ENCODE measurements around the gene SCRN3. TPM values are rescaled to one million over a fixed set of nuclear protein-coding genes. Genes with fewer than 3 reads are reported as not detected.

Gene SCRN3
- total RNA-seq, 3 donors from 2014 or later: 21.9 to 24.9 (median 22.7) TPM

- Histone ChIP-seq H3K36me3 (ENCODE audit: low read depth) (no peaks in the 10 kb centered on the region), H3K9me3 (no peaks in the 10 kb centered on the region), H3K4me1 (ENCODE audit: low read depth) (no peaks in the 10 kb centered on the region), H3K4me3 (no peak overlapping the region)
- DNase-seq: no peak
- intact Hi-C loops (cut with DNase I, micrococcal nuclease): loop anchor here in 1 of 2 donors (5.0 kb wide), 1 partner anchor 222 kb away; no protein-coding TSS in a partner anchor
- no peak for TF ChIP-seq CTCF (IDR thresholded peaks at IDR 0.05)
- ATAC-seq: no peak
Measured at GRCh38 chr2:174465327-174465726, 69.8 kb downstream of the SCRN3 start.

GRCh38 chr2:174473796-174474195, 78.3 kb downstream of the SCRN3 start:
- no peaks in the 10 kb centered on the region for H3K36me3 ChIP-seq (ENCODE audit: low read depth)
- no peak for TF ChIP-seq CTCF (IDR thresholded peaks at IDR 0.05)
- ATAC-seq (no peak), DNase-seq (no peak)
- H3K9me3 ChIP-seq: no peaks in the 10 kb centered on the region
- H3K4me1 ChIP-seq (ENCODE audit: low read depth): no peaks in the 10 kb centered on the region
- H3K4me3 ChIP-seq: no peak overlapping the region
- intact Hi-C loops (cut with DNase I, micrococcal nuclease): no loop called here

GRCh38 chr2:174477759-174478158, 82.2 kb downstream of the SCRN3 start:
- no peaks in the 10 kb centered on the region for H3K9me3 ChIP-seq
- H3K4me3 ChIP-seq: no peak overlapping the region
- no peaks in the 10 kb centered on the region for H3K4me1 ChIP-seq (ENCODE audit: low read depth)
- H3K36me3 ChIP-seq (ENCODE audit: low read depth): no peaks in the 10 kb centered on the region
- no peak for ATAC-seq
- no peak for DNase-seq
- TF ChIP-seq CTCF (IDR thresholded peaks at IDR 0.05): no peak
- intact Hi-C loops (cut with DNase I, micrococcal nuclease): no loop called here

Other genes starting within 250 kb of the SCRN3 start
- gene OLA1, start 147.2 kb upstream of the SCRN3 start, total RNA-seq: 10 to 100 TPM; 55.3 to 65.8 (median 58.4) TPM
- not detected for gene SP9, start 60.8 kb upstream of the SCRN3 start, total RNA-seq
- 10 to 100 TPM in 1 of 3 donors, 1 to 10 TPM in 2; 4.7 to 15.6 (median 6.8) TPM for gene GPR155, start 91.3 kb downstream of the SCRN3 start, total RNA-seq
- 10 to 100 TPM; 15.3 to 56.6 (median 28.9) TPM for gene WIPF1, start 202.1 kb downstream of the SCRN3 start, total RNA-seq